Sigmoid colon (tissue), 7 donors: ENCODE data around the gene TSPAN5. TPM values are rescaled to one million over a fixed set of nuclear protein-coding genes. Genes with fewer than 3 reads are reported as not detected.
"Not testable (repeated sequence)": the region's sequence is repeated elsewhere in the genome, so short reads cannot be mapped to it uniquely, and the experiment has no call there.

Source experiments
- DNase-seq: peaks from one replicate; pipeline ENCODE4 v3.0.0-alpha.2; 2019
- H3K27ac ChIP-seq, 4 donors: fragments of 200-600 bp; sonication (generic); one replicate each; pipeline ENCODE4 v1.5.1; 2016 to 2019; ENCODE audit warnings: mild to moderate bottlenecking in 1 of 4
- H3K27me3 ChIP-seq, 3 donors: fragments of 200-600 bp; sonication (generic); one replicate each; pipeline ENCODE4 v1.5.1; 2019; ENCODE audit warnings: mild to moderate bottlenecking in 1 of 3
- H3K36me3 ChIP-seq, 4 donors: fragments of 200-600 bp; sonication (generic); one replicate each; pipeline ENCODE4 v1.5.1; 2016 to 2019
- H3K4me1 ChIP-seq, 4 donors: fragments of 200-600 bp; sonication (generic); one replicate each; pipeline ENCODE4 v1.5.1; 2017 to 2019
- H3K4me3 ChIP-seq, 4 donors: fragments of 200-600 bp; sonication (generic); one replicate each; pipeline ENCODE4 v1.5.1; 2017 to 2019; ENCODE audit warnings: mild to moderate bottlenecking in 2 of 4, moderate library complexity in 1 of 4
- H3K9me3 ChIP-seq, 4 donors: fragments of 200-600 bp in 3 of 4; sonication (generic) in 3 of 4; one replicate each; pipeline versions ENCODE4 v1.5.1 to v1.6.1; 2013 to 2019
- EP300 ChIP-seq, 4 donors: sonication (generic); formaldehyde crosslinking; IDR thresholded peaks; one replicate each; pipeline ENCODE4 v1.6.1; 2017; ENCODE audit warnings: antibody characterized with exemption in 4 of 4
- POLR2A ChIP-seq, 2 donors: fragments of 450-650 bp; IDR thresholded peaks; one replicate each; pipeline ENCODE4 v1.6.1; 2016; ENCODE audit warnings: antibody characterized with exemption in 2 of 2, mild to moderate bottlenecking in 2 of 2, moderate library complexity in 2 of 2
- POLR2AphosphoS5 ChIP-seq, 4 donors: sonication (generic); formaldehyde crosslinking; IDR thresholded peaks; one replicate each; pipeline ENCODE4 v1.6.1; 2017; ENCODE audit warnings: antibody characterized with exemption in 4 of 4
- WGBS, 2 donors: extraction: QIAGEN DNeasy Blood & Tissue Kit; methylation state at CpG; one replicate each; pipeline ENCODE4 v1.1.7; 2013; 5-methylcytosine and 5-hydroxymethylcytosine counted together
- intact Hi-C: fragments of 100-400 bp; cut with DNase I; formaldehyde crosslinking; loops from one replicate; pipeline ENCODE4 v1.15.1; 2023
- polyA plus RNA-seq, 3 donors: library from polyadenylated mRNA; stranded (reverse); fragments of 200-250 nt; gene quantifications; one replicate each; pipeline ENCODE4 v1.2.3, GENCODE V29; 2013
- total RNA-seq, 4 donors: library from RNA; depleted of rRNA; stranded (reverse); fragments of >200 nt; gene quantifications; one replicate each; pipeline ENCODE4 v1.1.0, GENCODE V29; 2016
- TF ChIP-seq, protein P1 (sequence below), 4 experiments: fragments of 450-650 bp in 3 of 4; fragments of 200-600 bp in 1 of 4; IDR thresholded peaks; one replicate each; pipeline ENCODE4 v1.5.1; 2016 to 2019; ENCODE audit warnings: antibody characterized with exemption in 4 of 4, mild to moderate bottlenecking in 3 of 4, moderate library complexity in 2 of 4
- donor health status: healthy with polysubstance abuse.
- donor health status: Bipolar disorder and iron deficiency.
- donor health status: healthy.

TSPAN5 gene
- total and polyA plus RNA-seq, 7 donors = 1.2 to 18.6 (median 11.2) TPM

DNA sequence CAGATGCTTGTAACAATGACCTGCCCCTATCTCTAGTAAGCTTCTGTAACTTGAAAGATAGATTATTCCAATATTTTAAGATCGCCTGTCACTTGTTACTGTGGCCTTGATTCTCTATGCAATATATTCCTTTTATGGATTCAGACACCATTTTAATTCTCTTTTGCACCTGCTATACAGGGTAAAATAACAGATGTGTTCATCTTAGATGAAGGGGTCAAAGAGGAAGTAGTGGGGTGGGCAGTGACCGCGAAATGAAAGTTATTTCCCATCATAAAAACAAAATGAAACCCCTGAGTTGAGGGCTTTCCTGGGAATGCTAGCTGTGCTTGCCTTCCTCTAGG, 175.9 kb downstream of the TSPAN5 start:
- Histone ChIP-seq H3K9me3 (no peaks in the 10 kb centered on the region), H3K36me3 (no peaks in the 10 kb centered on the region), H3K27me3 (no peaks in the 10 kb centered on the region), H3K27ac (no peak overlapping the region), H3K4me3 (no peak overlapping the region), H3K4me1 (no peaks in the 10 kb centered on the region)
- no peak for DNase-seq
- 78 to 86% methylated on average over 3 of the region's 3 CpGs for WGBS, 2 donors
- intact Hi-C loops = no loop called here
- TF ChIP-seq POLR2AphosphoS5 (IDR thresholded peaks at IDR 0.05) (no peak), EP300 (IDR thresholded peaks at IDR 0.05) (no peak), POLR2A (IDR thresholded peaks at IDR 0.05) (no peak)
- TF ChIP-seq, protein P1, sequence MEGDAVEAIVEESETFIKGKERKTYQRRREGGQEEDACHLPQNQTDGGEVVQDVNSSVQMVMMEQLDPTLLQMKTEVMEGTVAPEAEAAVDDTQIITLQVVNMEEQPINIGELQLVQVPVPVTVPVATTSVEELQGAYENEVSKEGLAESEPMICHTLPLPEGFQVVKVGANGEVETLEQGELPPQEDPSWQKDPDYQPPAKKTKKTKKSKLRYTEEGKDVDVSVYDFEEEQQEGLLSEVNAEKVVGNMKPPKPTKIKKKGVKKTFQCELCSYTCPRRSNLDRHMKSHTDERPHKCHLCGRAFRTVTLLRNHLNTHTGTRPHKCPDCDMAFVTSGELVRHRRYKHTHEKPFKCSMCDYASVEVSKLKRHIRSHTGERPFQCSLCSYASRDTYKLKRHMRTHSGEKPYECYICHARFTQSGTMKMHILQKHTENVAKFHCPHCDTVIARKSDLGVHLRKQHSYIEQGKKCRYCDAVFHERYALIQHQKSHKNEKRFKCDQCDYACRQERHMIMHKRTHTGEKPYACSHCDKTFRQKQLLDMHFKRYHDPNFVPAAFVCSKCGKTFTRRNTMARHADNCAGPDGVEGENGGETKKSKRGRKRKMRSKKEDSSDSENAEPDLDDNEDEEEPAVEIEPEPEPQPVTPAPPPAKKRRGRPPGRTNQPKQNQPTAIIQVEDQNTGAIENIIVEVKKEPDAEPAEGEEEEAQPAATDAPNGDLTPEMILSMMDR (IDR thresholded peaks at IDR 0.05) = no peak

DNA sequence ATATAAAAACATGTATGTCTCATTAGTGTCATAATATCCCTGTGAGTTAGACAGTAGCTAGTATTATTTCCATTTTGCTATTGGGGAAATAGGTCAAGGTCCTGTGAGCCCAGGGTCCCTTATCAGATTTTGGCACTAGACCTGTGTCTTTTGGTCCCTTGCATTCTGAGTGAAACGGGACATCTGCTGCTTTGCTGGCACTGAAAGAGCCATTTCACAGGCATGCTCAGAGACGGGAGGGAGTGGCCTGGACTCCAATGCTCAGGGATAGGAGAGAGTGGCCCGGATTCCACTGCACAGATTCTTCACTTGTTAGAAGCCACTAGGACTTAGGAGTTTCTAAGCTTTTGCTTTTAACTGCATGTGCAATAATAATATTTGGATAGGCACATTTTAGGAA, 177.2 kb downstream of the TSPAN5 start:
- no peaks in the 10 kb centered on the region for H3K36me3 ChIP-seq
- no peaks in the 10 kb centered on the region for H3K27me3 ChIP-seq
- H3K4me1 ChIP-seq = no peaks in the 10 kb centered on the region
- intact Hi-C loops = no loop called here
- no peaks in the 10 kb centered on the region for H3K9me3 ChIP-seq
- no peak for TF ChIP-seq POLR2AphosphoS5 (IDR thresholded peaks at IDR 0.05)
- TF ChIP-seq, protein P1 (IDR thresholded peaks at IDR 0.05) = no peak
- TF ChIP-seq POLR2A (IDR thresholded peaks at IDR 0.05) = no peak
- no peak for TF ChIP-seq EP300 (IDR thresholded peaks at IDR 0.05)
- WGBS, 2 donors = 80 to 81% methylated on average over 3 of the region's 3 CpGs
- DNase-seq = no peak
- no peak overlapping the region for H3K4me3 ChIP-seq
- no peak overlapping the region for H3K27ac ChIP-seq

DNA sequence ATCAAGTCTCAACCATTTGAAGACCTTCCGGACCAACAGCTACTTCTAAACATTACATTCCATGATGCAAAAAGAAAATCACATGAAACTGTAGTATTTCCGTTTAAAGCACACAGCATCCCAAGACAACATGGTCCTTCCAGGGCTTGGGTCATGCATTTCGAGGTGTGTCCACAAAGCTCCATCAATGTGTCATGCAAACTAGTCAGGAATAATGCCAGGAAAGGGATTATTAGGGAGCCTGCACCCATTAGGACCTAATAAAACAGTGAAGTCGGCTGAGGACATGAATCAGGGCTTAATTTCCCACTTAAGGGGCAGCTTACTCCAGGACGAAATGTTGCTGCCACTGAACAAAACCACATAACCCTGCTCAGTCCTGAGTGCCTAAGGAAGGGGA, 177.9 kb downstream of the TSPAN5 start:
- no peaks in the 10 kb centered on the region for H3K9me3 ChIP-seq
- H3K4me3 ChIP-seq = no peak overlapping the region
- no peak overlapping the region for H3K27ac ChIP-seq
- no peaks in the 10 kb centered on the region for H3K27me3 ChIP-seq
- WGBS, 2 donors = 78 to 88% methylated on average over 5 of the region's 5 CpGs
- intact Hi-C loops = no loop called here
- DNase-seq = no peak
- no peaks in the 10 kb centered on the region for H3K4me1 ChIP-seq
- no peaks in the 10 kb centered on the region for H3K36me3 ChIP-seq
- TF ChIP-seq POLR2AphosphoS5 (IDR thresholded peaks at IDR 0.05) (no peak), EP300 (IDR thresholded peaks at IDR 0.05) (no peak), POLR2A (IDR thresholded peaks at IDR 0.05) (no peak)
- TF ChIP-seq, protein P1 (IDR thresholded peaks at IDR 0.05) = no peak

DNA sequence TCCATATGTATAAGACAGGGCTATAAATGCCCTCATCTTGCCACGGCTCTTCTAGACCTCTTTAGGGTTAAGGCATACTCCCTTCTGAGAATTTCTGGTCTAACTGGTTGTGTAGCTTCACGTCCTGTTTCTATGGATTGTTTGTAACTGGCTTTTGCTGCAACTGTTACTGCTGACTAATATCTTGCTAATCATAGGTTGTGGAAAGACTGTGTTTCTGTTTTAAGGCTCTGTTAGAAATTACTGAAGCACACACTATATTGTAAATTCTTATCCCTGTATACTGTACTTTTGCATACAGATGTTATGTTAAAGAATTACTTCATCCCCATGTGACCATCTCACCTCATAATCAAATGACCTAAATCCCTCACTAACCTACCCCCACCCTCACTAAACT, 178.8 kb downstream of the TSPAN5 start:
- not testable (repeated sequence) for DNase-seq, H3K4me3 ChIP-seq, H3K4me1 ChIP-seq, H3K9me3 ChIP-seq, H3K27me3 ChIP-seq, H3K27ac ChIP-seq, H3K36me3 ChIP-seq
- WGBS, 2 donors = 14 to 56% methylated on average over 2 of the region's 2 CpGs
- intact Hi-C loops = loop anchor here (10.0 kb wide), 1 partner anchor 355 kb away; no protein-coding TSS in a partner anchor

DNA sequence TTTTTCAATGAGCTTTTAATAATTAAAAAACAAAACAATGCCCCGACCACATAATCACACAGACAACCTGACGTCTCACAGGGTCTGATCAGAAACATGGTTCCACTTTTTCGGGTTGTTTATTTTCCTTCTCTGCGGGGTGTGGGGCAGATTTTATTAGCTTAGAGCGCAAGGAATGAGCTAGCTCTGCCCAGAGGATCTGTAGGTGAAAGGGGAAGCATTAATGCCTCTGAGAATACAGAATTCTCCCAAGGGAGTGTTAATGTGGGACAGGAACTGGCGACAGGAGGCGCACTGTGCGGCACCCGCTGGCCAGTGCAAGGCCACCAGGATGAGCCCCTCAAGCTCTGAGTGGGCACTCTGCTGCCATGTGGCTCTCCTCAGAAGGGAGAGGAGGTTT, 181.5 kb downstream of the TSPAN5 start:
- no peak for TF ChIP-seq POLR2AphosphoS5 (IDR thresholded peaks at IDR 0.05)
- no peak for TF ChIP-seq EP300 (IDR thresholded peaks at IDR 0.05)
- no peak for TF ChIP-seq POLR2A (IDR thresholded peaks at IDR 0.05)
- TF ChIP-seq, protein P1 (IDR thresholded peaks at IDR 0.05) = no peak
- intact Hi-C loops = loop anchor here (10.0 kb wide), 1 partner anchor 358 kb away; no protein-coding TSS in a partner anchor
- no peak for DNase-seq
- H3K27me3 ChIP-seq = no peaks in the 10 kb centered on the region
- no peak overlapping the region for H3K27ac ChIP-seq
- H3K4me3 ChIP-seq = no peak overlapping the region
- H3K36me3 ChIP-seq = peaks cover 0 to 7% (median 0%) of the 10 kb centered on the region in 4 donors
- no peaks in the 10 kb centered on the region for H3K9me3 ChIP-seq
- WGBS, 2 donors = 92% methylated on average over 9 of the region's 9 CpGs
- no peaks in the 10 kb centered on the region for H3K4me1 ChIP-seq
